Measurements from ENCODE around the gene TAF1B.
"Not testable (repeated sequence)": the region's sequence is repeated elsewhere in the genome, so short reads cannot be mapped to it uniquely, and the experiment has no call there.

The TAF1B gene

DNA sequence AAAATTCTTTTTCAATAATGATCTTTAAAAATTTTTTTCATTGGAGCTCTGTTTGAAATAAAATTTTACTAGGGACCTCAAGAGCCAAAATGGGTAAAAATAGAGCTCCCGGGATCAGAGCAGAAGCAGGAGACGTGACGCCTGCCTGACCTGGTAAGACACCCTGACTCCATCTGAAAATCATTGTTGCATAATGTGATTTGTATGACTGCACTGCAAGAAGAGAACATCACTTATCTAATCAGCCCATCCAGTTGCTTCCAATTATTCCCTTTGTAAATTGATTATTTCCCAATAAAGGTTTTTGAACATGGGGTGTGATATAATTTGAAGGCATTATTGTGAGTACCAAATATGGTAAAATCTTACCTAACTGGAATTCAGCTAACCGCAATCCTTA lies 17.1 kb upstream of the TAF1B start:
- in situ Hi-C loops (cut with HindIII; ENCODE audit: low sequenced_read_pairs): no loop called here

DNA sequence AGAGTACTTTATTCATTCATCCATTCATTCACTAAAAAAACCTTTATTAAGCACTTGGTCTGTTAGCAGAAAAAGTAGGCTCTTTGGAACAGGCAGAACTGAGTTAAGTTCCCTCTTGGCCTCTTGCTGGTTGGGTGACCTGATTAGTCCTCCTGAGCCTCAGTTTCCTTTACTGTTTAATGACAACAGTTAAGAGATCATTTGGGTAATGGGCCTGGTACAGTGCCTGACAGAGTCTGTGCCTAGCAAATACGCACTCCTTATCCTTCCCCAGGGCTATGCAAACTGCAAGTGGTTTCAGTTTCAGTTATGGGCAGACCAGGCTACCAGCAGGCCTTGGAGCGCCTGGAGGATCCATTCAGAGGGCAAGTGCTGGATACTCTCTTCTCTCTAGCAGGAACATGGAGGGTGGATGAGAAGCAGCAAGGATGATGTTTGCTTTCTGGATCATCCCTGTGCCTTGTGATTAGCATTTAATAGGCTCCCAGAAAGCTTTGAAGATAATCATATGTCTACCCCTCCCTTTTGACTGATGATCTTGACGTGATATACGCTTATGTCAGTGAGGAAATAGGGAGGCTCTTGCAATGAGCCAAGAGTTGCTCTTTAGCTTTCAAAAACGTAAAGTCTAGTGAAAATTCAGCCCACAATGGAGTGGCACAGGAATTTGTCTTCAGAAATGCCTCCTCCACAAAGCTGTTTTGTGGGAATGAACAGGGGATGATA lies 12.4 kb upstream of the TAF1B start:
- in situ Hi-C loops (cut with HindIII; ENCODE audit: low sequenced_read_pairs): no loop called here

DNA sequence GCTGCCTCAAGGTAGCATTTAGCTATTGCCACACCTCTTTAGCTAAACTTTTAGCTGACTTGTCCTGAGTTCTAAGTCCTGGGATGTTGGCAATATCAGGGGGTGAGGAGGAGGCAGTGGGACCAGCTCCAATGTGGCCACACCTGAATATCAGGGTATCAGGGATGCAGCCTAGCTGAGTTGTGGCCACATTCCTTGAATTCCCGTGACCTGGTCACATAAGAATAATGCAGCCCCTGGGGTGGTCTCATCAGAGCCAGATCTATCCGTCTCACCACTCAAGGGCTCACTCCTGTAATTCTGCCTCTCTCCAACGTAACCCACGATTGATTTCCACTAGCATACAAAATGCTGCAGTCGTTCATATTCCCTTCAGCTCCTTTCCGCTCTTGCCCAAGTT lies 11.6 kb upstream of the TAF1B start:
- in situ Hi-C loops (cut with HindIII; ENCODE audit: low sequenced_read_pairs): no loop called here

DNA sequence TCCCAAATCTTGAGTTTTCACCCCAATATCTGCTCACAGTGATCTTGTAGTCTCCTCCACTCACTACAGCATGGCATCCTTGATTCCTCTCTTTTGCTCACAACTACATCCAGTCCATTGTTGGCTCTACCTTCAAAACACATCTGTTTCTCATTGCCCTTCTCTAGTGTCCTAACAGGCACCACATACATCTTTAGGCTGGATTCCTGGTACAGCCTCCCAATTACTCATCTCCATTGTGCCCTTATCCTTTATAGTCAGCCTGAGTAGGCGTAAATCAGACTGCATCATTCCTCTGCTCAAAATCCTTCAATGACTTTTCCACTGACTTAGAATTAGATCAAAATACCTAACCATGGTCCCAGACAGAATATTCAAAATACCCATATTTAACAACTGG lies 10.7 kb upstream of the TAF1B start:
- in situ Hi-C loops (cut with HindIII; ENCODE audit: low sequenced_read_pairs): no loop called here

DNA sequence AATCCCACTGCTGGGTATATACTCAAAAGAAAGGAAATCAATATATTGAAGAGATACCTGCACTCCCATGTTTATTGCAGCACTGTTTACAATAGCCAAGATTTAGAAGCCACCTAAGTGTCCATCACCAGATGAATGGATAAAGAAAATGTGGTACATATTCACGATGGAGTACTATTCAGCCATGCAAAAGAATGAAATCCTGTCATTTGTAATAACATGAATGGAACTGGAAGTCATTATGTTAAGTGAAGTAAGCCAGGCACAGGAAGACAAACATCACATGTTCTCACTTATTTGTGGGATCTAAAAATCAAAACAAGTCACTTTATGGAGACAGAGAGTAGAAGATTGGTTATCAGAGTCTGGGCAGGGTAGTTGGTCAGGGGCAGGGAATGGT lies 8.2 kb upstream of the TAF1B start:
- in situ Hi-C loops (cut with HindIII; ENCODE audit: low sequenced_read_pairs): not testable (repeated sequence)

DNA sequence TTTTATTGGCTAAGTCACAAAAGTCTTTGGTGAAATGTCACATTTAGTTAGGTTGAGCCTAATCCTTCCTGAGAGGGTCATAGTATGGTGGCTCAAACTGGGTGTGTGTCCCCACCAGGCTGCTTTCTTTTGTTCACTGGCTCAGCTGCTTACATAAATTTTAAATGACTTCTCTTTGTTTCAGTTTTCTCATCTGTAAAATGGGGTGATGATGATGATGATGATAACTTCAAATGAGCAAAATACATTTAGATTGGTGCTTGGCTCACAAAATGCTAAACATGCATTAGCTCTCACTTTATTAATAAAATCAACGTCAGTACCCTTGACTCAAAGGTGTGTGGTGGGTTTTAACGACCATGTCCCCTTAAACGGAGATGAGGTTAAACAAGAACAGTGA lies 7.2 kb upstream of the TAF1B start:
- in situ Hi-C loops (cut with HindIII; ENCODE audit: low sequenced_read_pairs): no loop called here

DNA sequence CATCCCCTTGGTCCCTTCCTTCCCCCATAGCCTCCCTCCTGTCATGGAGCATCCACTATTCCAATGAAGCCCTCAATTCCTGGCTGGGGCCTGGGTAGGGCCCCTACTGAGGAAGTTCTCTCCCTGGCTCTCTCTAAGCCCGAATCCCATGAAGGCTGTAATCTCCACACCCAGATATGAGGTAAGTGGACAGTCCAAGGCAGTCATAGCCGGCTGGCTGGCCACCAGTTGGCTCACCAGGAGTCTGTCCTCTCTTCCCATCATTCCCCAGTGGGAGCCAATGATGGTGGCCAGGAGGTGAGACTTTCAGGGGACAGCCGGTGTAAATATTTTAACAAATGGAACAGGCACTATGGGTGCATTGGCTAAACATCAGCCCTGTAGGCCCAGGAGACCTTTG lies 6.8 kb upstream of the TAF1B start:
- in situ Hi-C loops (cut with HindIII; ENCODE audit: low sequenced_read_pairs): no loop called here

DNA sequence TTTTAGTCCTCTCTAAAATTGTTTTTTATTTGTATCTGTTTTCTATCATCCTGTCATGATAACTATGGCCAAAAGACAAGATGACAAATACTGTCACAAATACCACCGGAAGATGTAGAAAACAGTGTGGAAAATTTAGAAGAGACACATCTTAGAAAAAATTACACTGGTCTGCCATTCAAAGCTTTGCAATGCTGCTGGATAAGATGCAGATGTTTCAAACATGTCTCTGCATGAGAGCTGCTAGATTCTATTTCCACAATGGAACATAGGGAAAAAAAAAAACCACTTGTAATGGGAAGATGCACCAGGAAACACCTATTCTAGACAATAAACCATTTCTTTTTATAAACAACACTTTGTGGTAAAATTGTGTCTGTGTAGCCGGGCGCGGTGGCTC lies 5.8 kb upstream of the TAF1B start:
- in situ Hi-C loops (cut with HindIII; ENCODE audit: low sequenced_read_pairs): no loop called here

DNA sequence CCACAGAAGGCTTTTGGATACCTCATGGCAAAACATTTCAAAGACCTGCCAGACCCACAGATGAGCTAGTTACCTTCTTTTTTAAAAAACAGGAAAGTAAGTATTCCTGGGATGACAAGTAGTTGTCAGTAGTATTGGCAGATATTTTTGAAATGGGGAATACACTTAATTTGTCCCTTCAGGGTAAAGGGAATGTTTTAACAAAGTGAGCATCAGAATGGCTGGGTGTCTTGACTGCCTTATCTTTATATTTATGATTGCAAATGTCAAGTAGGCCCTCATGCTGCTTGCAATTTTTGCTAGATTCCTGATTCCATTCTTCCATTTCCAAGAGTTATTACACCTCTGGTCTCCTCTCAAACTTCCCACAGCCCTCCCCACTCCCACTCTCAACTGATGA lies 4.9 kb upstream of the TAF1B start:
- in situ Hi-C loops (cut with HindIII; ENCODE audit: low sequenced_read_pairs): no loop called here

DNA sequence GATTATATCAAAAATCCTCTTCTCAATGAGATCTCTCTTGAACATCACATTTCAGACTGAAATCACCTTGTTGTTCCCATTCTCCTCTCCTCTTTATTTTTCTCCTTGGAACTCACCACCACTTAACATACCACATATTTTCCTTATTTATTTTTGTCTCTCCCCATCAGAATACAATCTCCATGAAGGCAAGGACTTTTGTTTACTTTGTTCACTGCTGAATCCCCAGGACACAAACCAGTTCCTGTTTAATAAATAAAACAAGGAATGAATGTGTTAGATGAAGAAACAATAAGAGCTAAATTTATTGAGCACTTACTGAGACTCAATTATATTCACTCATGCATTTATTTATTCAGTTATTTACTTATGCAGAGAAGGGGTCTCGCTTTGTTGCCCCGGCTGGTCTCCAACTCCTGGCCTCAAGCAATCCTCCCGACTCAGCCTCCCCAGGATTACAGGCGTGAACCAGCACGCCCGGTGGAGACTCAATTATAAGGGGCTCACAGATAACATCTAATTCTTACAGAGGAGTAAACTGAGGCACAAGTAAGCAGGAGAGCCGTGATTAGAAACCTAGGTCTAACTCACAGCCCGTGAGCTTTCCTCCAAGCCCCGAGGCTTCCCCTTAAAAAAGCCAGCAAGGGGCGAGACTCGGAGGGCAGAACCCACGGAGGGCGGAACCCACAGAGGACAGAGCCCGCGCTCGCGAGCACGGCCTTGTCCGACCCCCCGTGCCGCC lies 616 bp upstream of the TAF1B start:
- in situ Hi-C loops (cut with HindIII; ENCODE audit: low sequenced_read_pairs): no loop called here

DNA sequence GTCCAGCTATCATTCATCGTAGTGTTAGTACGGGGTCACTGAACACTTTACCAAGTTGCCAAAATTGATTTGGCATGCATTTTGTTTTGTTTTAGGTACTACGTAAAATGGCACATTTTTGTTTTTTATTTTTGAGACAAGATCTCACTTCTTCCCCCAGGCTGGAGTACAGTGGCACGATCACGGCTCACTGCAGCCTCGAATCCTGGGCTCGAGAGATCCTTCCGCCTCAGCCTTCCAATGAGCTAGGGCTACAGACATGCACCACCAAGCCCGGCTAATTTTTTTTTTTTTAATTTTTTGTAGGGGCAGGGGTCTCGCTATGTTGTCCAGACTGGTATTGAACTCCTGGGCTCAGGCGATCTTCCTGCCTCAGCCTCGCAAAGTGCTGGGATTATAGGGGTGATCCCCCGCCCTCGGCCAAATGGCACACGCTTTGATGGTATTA lies 786 bp downstream of the TAF1B start:
- in situ Hi-C loops (cut with HindIII; ENCODE audit: low sequenced_read_pairs): no loop called here

DNA sequence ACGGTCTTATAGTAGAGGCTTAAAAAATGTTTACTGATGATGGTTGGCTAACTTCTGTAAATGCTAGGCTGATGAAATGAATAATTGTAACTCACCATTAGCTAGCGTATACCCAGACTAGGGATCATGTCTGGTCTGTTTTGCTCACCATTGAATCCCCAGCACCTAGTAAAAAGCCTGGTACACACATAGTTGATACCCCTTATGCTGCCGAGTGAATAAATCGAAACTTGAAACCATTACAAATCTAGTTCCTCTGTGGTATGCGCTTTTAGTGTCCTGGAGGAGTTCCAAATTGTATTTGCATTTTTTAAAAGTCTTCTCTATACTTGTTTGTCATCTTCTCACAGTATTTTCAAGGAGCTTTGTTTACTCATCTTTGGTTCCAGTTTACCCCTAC lies 1.3 kb downstream of the TAF1B start:
- in situ Hi-C loops (cut with HindIII; ENCODE audit: low sequenced_read_pairs): no loop called here

DNA sequence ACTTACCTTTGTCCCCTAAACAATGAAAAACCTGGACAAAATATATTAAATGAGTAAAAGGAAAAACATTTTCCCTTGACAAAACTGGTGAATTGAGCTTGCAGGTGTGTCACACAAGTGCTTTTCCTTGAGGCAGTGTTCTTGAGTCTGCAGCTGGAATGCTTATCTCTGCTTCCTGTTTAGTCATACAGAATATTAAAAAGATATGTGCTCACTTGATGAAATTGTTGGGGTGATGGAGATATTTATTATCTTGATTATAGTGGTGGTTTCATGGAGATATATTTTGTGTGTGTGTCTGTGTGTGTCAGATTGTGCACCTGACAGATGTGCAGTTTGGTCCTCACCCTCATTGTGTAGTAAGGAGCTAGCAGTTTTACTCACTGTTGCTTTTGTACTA lies 3.3 kb downstream of the TAF1B start:
- in situ Hi-C loops (cut with HindIII; ENCODE audit: low sequenced_read_pairs): no loop called here

DNA sequence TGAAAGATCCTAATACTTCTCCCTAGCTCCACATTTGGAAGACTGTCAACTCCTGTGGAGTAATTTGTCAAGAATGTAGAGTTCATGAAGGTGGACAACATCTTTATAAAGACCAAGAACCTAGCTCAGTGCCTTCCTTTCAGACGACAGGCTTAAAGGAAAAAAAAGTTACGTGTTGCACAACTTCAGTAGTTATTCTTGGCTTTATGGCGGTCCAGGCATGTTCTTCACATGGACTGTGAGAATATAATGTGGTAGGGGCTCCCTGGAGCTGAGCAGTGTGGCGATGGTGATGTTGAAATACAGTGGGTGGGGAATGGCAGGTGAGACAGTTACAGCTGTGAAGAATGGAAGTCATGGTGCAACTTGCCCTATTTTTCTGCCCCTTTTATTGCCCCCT lies 3.9 kb downstream of the TAF1B start:
- in situ Hi-C loops (cut with HindIII; ENCODE audit: low sequenced_read_pairs): no loop called here

DNA sequence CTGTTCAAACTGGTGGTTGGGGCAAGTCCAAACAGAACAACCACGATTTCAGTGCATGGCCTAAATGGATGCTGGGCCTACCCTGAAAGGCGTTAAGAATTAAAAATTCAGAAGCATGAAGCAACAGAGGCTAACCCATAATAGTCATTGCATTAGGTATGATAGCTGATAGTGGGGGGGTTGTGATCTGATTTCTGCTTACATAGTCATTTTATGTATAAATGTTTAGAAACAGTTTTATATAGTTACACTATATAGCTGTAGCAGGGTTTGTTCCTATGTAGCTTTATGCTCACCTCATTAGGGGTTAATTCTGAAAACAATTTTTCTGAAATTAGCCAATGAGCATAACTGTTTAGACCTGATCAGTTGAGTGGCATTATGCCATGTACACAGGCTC lies 9.6 kb downstream of the TAF1B start:
- in situ Hi-C loops (cut with HindIII; ENCODE audit: low sequenced_read_pairs): no loop called here

DNA sequence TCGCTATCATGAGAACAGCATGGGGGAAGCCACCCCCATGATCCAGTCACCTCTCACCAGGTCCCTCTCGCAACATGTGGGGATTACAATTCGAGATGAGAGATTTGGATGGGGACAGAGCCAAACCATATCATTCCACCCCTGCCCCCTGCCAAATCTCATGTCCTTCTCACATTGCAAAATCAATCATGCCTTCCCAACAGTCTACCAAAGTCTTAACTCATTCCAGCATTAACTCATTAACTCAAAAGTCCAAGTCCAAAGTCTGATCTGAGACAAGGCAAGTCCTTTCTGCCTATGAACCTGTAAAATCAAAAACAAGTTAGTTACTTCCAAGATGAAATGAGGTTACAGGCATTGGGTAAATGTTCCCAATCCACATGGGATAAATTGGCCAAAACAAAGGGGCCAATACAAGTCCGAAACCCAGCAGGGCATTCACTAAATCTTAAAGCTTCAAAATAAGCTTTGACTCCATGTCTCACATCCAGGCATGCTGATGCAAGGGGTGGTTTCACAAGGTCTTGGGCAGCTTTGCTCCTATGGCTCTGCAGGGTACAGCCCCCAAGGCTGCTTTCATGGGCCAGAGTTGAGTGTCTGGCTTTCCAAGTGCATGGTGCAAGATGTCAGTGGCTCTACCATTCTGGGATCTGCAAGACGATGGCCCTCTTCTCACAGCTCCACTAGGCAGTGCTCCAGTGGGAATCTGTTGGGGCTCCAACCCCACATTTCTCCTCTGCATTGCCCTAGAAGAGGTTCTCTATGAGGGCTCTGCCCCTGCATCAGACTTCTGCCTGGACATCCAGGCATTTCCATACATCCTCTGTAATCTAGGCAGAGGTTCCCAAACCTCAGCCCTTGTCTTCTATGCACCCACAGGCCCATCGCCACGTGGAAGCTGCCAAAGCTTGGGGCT lies 14.8 kb downstream of the TAF1B start:
- in situ Hi-C loops (cut with HindIII; ENCODE audit: low sequenced_read_pairs): no loop called here

DNA sequence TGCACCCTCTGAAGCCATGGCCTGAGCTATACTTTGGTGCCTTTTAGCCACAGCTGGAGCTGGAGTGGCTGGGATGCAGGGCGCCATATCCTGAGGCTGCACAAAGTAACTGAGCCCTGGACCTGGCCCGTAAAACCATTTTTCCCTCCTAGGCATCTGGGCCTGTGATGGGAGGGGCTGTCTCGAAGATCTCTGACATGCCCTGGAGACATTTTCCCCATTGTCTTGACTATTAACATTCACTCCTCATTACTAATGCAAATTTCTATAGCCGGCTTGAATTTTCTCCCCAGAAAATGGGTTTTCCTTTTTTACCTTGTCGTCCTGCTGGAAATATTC lies 15.4 kb downstream of the TAF1B start:
- in situ Hi-C loops (cut with HindIII; ENCODE audit: low sequenced_read_pairs): no loop called here

DNA sequence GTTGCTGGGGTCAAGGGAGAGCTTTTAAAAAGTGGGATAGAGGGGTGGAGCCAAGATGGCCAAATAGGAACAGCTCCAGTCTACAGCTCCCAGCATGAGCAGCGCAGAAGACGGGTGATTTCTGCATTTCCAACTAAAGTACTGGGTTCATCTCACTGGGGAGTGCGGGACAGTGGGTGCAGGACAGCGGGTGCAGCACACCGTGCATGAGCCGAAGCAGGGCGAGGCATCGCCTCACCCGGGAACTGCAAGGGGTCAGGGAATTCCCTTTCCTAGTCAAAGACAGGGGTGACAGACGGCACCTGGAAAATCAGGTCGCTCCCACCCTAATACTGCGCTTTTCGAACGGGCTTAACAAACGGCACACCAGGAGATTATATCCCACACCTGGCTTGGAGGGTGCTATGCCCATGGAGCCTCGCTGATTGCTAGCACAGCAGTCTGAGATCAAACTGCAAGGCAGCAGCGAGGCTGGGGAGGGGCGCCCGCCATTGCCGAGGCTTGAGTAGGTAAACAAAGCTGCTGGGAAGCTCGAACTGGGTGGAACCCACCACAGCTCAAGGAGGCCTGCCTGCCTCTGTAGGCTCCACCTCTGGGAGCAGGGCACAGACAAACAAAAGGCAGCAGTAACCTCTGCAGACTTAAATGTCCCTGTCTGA lies 17.8 kb downstream of the TAF1B start:
- in situ Hi-C loops (cut with HindIII; ENCODE audit: low sequenced_read_pairs): not testable (repeated sequence)

DNA sequence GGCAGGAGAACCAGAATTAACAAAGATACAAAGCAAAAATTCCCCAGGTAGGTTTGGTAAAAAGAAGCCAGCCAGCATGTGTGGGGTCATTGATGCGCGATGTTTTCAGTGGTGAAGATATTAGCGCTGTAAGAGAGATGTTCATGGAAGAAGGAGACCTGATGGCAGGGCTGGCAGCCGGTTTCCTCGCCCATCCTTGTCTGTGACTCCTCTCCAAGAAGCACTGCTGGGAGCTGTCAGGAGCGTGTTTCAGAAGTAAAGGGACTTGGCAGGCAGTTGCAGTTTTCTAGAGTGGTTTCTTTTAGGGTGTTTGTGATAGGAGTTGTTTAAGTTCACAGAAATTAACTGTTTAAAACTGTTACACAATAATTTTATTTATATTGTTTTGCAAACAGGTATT lies 24.6 kb downstream of the TAF1B start:
- in situ Hi-C loops (cut with HindIII; ENCODE audit: low sequenced_read_pairs): no loop called here

DNA sequence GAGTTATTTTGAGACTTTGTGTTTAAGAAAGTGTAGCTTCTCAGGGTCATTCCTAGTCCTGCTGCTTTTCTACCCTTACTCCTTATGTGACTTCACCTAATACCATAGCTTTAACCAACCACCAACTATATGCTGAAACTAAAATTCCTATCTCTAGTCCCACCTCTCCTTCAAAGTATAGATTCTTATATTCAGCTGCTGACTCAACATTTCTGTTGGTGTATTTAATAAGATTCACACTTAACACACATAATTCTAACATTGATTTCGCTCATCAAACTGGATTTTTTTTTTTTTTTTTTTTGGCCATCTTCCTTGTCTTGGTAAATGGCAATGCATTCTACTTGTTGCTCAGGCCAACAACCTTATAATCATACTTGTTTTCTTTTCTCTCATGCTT lies 30.1 kb downstream of the TAF1B start:
- in situ Hi-C loops (cut with HindIII; ENCODE audit: low sequenced_read_pairs): no loop called here

DNA sequence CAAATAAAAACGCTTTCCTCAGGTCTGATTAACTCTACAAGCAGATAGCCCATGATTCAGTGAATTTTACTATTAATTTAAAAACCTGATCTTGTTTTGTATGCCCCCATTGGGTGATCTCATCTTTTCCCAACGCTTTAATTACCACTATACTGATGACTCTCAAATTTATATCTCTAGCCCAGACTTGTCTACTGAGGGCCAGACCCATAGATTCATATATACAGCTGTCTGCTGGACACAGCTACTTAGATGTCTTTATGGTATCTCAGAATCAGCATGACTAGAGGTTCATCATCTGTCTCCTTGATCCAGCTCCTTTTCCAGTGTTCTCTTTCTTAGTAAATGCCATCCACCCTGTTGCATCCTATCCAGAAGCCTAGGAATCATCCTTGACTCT lies 33.8 kb downstream of the TAF1B start:
- in situ Hi-C loops (cut with HindIII; ENCODE audit: low sequenced_read_pairs): no loop called here
